K562 (cell line): ENCODE measurements around the gene C10orf143. TPM values are rescaled to one million over a fixed set of nuclear protein-coding genes. Genes with fewer than 3 reads are reported as not detected.

Source experiments
- ATAC-seq: fragments of 200-7000 bp; cut with Tn5 transposase; 3 replicates; pipeline ENCODE4 v1.9.1; 2020; ENCODE audit warnings: moderate library complexity
- BruUV-seq: library from RNA; stranded (reverse); fragments of 400-500 nt; replicated peaks from 2 replicates; lab custom pipeline; 2021; lab: Mats Ljungman, UMichigan
- CTCF ChIA-PET: fragments of 300-600 bp; formaldehyde crosslinking; extraction: SDS; loops from one replicate; lab custom pipeline; 2021; ENCODE audit warnings: low intra/inter-chr PET ratio; lab: Yijun Ruan, JAX
- POLR2A ChIA-PET: fragments of 300-600, 350-650 bp; sonication (Branson Sonifier 250); formaldehyde crosslinking; extraction: SDS; loops from one replicate; lab custom pipeline; 2021; ENCODE audit warnings: antibody characterized with exemption, inconsistent platforms; lab: Yijun Ruan, JAX
- DNase-seq, 4 experiments: peaks; one replicate each; pipeline versions ENCODE4 v3.0.0 to v3.0.0-alpha.2; 2011 to 2018; ENCODE audit warnings: low spot score in 3 of 4, mixed read lengths in 3 of 4; ENCODE audit errors: extremely low read depth in 1 of 4
- FAIRE-seq: peaks from 2 replicates; lab custom pipeline; 2011; peaks lifted over from hg19 to GRCh38; lab: Jason Lieb, UNC
- H2AFZ ChIP-seq: 2 replicates; pipeline ENCODE4 v1.6.0; 2011; ENCODE audit warnings: low read depth, low read length, control low read depth, inconsistent platforms
- H3K27ac ChIP-seq: fragments of 200-600 bp; 3 replicates; pipeline ENCODE4 v1.8.0; 2011; ENCODE audit warnings: low read depth, mild to moderate bottlenecking, control low read depth, inconsistent platforms, low read length, moderate library complexity, mixed read lengths; ENCODE audit errors: extremely low read depth
- H3K27me3 ChIP-seq, 2 experiments: fragments of 300-600 bp in 1 of 2; 2 replicates in 1 of 2; 3 replicates in 1 of 2; pipeline versions ENCODE4 v1.6.0 to v1.8.0; 2011; ENCODE audit warnings: inconsistent platforms in 2 of 2, low read length in 2 of 2, mild to moderate bottlenecking in 1 of 2, mixed read lengths in 1 of 2, moderate library complexity in 1 of 2; ENCODE audit not compliant: control insufficient read depth in 2 of 2, insufficient read depth in 2 of 2
- H3K36me3 ChIP-seq: fragments of 300-600 bp; 3 replicates; pipeline ENCODE4 v1.8.0; 2011; ENCODE audit warnings: mild to moderate bottlenecking, low read length, inconsistent platforms; ENCODE audit not compliant: control insufficient read depth, insufficient read depth
- H3K4me1 ChIP-seq, 2 experiments: fragments of 200-600 bp in 1 of 2; replicated peaks in 1 of 2; 2 replicates in 1 of 2; 3 replicates in 1 of 2; pipeline versions ENCODE4 v1.5.1 to v1.8.0; 2011; ENCODE audit warnings: inconsistent platforms in 2 of 2, low read length in 2 of 2, mild to moderate bottlenecking in 1 of 2, mixed read lengths in 1 of 2, moderate library complexity in 1 of 2; ENCODE audit not compliant: control insufficient read depth in 2 of 2, insufficient read depth in 2 of 2
- H3K4me2 ChIP-seq: 2 replicates; pipeline ENCODE4 v1.6.1; 2011; ENCODE audit warnings: low read length, control low read depth, inconsistent platforms, mixed read lengths; ENCODE audit not compliant: insufficient read depth
- H3K4me3 ChIP-seq: fragments of 200-600 bp; sonication (generic), shearing (Covaris generic); 2 replicates; pipeline ENCODE4 v1.5.1; 2016; ENCODE audit warnings: control low read depth, inconsistent platforms
- H3K79me2 ChIP-seq: fragments of 200-600 bp; 3 replicates; pipeline ENCODE4 v1.8.0; 2011; ENCODE audit warnings: low read length, inconsistent platforms; ENCODE audit not compliant: control insufficient read depth, insufficient read depth
- H3K9ac ChIP-seq, 2 experiments: 2 replicates each; pipeline versions ENCODE4 v1.6.0 to v1.6.1; 2011; ENCODE audit warnings: low read depth in 2 of 2, low read length in 2 of 2, control low read depth in 1 of 2, inconsistent platforms in 1 of 2, mild to moderate bottlenecking in 1 of 2, mixed read lengths in 1 of 2; ENCODE audit not compliant: insufficient read depth in 1 of 2
- H3K9me1 ChIP-seq: one replicate; pipeline ENCODE4 v1.6.0; 2011; ENCODE audit warnings: inconsistent platforms, mild to moderate bottlenecking, low read length, moderate library complexity; ENCODE audit not compliant: control insufficient read depth, insufficient read depth
- H3K9me3 ChIP-seq: replicated peaks from 2 replicates; pipeline ENCODE4 v1.5.1; 2011; ENCODE audit warnings: low read depth, low read length, inconsistent platforms; ENCODE audit not compliant: control insufficient read depth, insufficient read depth
- H4K20me1 ChIP-seq: replicated peaks from 2 replicates; pipeline ENCODE4 v1.6.1; 2011; ENCODE audit warnings: low read length, inconsistent platforms, mixed read lengths; ENCODE audit not compliant: control insufficient read depth, insufficient read depth
- ATF2 ChIP-seq: sonication (generic); formaldehyde crosslinking; IDR thresholded peaks from 2 replicates; pipeline ENCODE4 v1.8.1; 2022; ENCODE audit warnings: missing genetic modification reagents
- BDP1 ChIP-seq: IDR thresholded peaks from 3 replicates; pipeline ENCODE4 v1.6.1; 2011; ENCODE audit not compliant: insufficient read length, insufficient read depth
- CBX1 ChIP-seq: sonication (generic); IDR thresholded peaks from 2 replicates; pipeline ENCODE4 v1.6.1; 2016; ENCODE audit warnings: antibody characterized with exemption, low read depth, mild to moderate bottlenecking
- RHOXF2B ChIP-seq: fragments of 250-450 bp; sonication (Bioruptor Pico); conservative IDR thresholded peaks from 2 replicates; pipeline ENCODE4 v1.5.1; 2021
- SFPQ ChIP-seq: fragments of 200-400 bp; formaldehyde crosslinking; IDR thresholded peaks from 2 replicates; pipeline ENCODE4 v1.6.1; 2017; ENCODE audit warnings: mild to moderate bottlenecking, low read depth, low read length, moderate library complexity
- SPI1 ChIP-seq: IDR thresholded peaks from 2 replicates; pipeline ENCODE4 v1.6.1; 2011; ENCODE audit warnings: low read depth, low read length, control low read depth, borderline replicate concordance
- THRA ChIP-seq: fragments of 450-650 bp; IDR thresholded peaks from 2 replicates; pipeline ENCODE4 v1.6.1; 2017; ENCODE audit warnings: mild to moderate bottlenecking, moderate library complexity
- ZNF134 ChIP-seq: fragments of 250-450 bp; sonication (Bioruptor Pico); conservative IDR thresholded peaks from 2 replicates; pipeline ENCODE4 v1.4.0; 2020
- ZNF316 ChIP-seq: fragments of 450-650 bp; IDR thresholded peaks from 2 replicates; pipeline ENCODE4 v1.6.1; 2016
- WGBS: fragments of 100-300 bp; shearing (Covaris generic); methylation state at CpG from one replicate; pipeline ENCODE4 v1.1.6; 2016; ENCODE audit warnings: low coverage, mixed read lengths; ENCODE audit not compliant: insufficient coverage; ENCODE audit errors: missing lambda C conversion rate; 5-methylcytosine and 5-hydroxymethylcytosine counted together
- in situ Hi-C: fragments of 300-500 bp; cut with MboI; formaldehyde crosslinking; loops from 4 replicates; pipeline ENCODE4 v1.15.0; 2018; ENCODE audit warnings: inconsistent platforms, mixed read lengths
- intact Hi-C: fragments of 100-400 bp; cut with micrococcal nuclease; formaldehyde crosslinking; loops from 2 replicates; pipeline ENCODE4 v1.14.2; 2022
- polyA plus RNA-seq, 8 experiments: library from polyadenylated mRNA; depleted of rRNA in 4 of 8; stranded (reverse) in 5 of 8; unstranded in 3 of 8; fragments of >200 nt; fragmentation: Nextera tagmentation in 2 of 8; fragmentation: Illumina TruSeq in 1 of 8; extraction: Ambion mirVana in 2 of 8; extraction: Trizol in 1 of 8; gene quantifications; 2 replicates each; pipeline versions ENCODE4 v1.2.1 to v1.2.3, GENCODE V29; 2011 to 2014; ENCODE audit warnings: inconsistent platforms in 1 of 8, missing spikeins in 1 of 8
- total RNA-seq, 7 experiments: library from RNA; depleted of rRNA in 6 of 7; stranded (reverse); fragments of >200 nt in 6 of 7; fragmentation: Illumina TruSeq in 2 of 7; extraction: Trizol in 2 of 7; gene quantifications; 2 replicates each; pipeline versions ENCODE4 v1.2.1 to v1.2.3, GENCODE V29; 2011 to 2021; ENCODE audit warnings: low replicate concordance in 1 of 7

The C10orf143 gene
- total and polyA plus RNA-seq, 9 of the 15 experiments (the other 6 are each of a cell fraction or from before 2014, with no cell fraction given), result 0.07 to 0.42 (median 0.25) TPM; not detected in 2

- no peak for TF ChIP-seq SFPQ
- no peak for TF ChIP-seq THRA
- no peak for TF ChIP-seq RHOXF2B (CRISPR knock-in tag)
- TF ChIP-seq ZNF316, result no peak
- TF ChIP-seq BDP1, result no peak
- no peak for TF ChIP-seq ZNF134 (CRISPR knock-in tag)
- TF ChIP-seq CBX1, result no peak
Observed at GRCh38 chr10:130017631-130018022, 93.0 kb downstream of the C10orf143 start (continued).

DNA sequence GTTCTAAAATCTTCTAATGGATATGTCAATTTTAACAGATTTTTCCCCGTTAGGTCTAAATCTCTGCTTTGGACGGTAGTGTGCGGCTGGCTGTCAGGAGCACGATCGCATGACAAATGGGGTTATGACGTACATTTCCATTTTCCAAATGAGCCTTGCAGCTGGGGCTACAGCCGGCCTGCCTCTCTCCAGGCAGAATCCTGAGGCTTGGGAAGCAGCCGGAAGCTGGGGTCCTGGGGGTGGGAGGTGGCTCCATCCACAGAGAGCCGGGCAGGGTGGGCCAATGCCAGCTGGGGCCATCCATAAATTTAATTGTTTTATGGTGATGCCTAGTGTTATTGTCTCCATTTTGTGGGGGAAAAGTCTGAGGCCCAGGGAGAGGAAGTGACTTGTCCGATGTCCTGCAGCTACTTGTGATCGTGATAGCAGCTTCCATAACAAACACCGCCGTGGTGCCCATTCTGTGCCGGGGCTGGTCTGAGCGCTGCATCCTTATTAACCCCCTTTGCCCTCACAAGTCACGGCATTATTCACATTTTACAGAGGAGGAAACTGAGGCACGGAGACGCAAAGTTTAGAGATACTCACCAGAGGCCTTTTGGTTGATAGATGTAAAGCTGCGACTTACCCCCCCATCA, 93.5 kb downstream of the C10orf143 start:
- ChIA-PET CTCF (no interaction called here), POLR2A (no interaction called here)
- ATAC-seq (no peak), DNase-seq (no peak), FAIRE-seq (no peak)
- Histone ChIP-seq H3K9me1 (no peaks in the 10 kb centered on the region), H3K9ac (no peak overlapping the region), H3K4me2 (no peak overlapping the region), H3K79me2 (no peaks in the 10 kb centered on the region), H3K4me1 (no peaks in the 10 kb centered on the region), H3K36me3 (no peaks in the 10 kb centered on the region), H3K9me3 (no peaks in the 10 kb centered on the region), H3K27ac (no peak overlapping the region), H3K4me3 (no peak overlapping the region), H4K20me1 (no peaks in the 10 kb centered on the region), H2AFZ (no peak overlapping the region), H3K27me3 (peaks cover 10 to 50% of the 10 kb centered on the region in 2 experiments; a peak in 4 of 5 replicates)
- 0 out of 2 replicates have a peak, but pooled peaks have one; percentile 0 for TF ChIP-seq SPI1
- no peak for TF ChIP-seq ATF2
- in situ Hi-C loops, result no loop called here
- no TSS peak for BruUV-seq
- 3% methylated on average over 18 of the region's 19 CpGs for WGBS
- intact Hi-C loops, result no loop called here
